GM19193 (cell line): ENCODE data around the gene ARMC5.

Experiments
- POLR2A ChIP-seq: IDR thresholded peaks from 4 replicates; pipeline ENCODE4 v1.6.1; 2011; ENCODE audit not compliant: insufficient read depth, insufficient read length; ENCODE audit errors: extremely low read depth

Gene ARMC5

DNA sequence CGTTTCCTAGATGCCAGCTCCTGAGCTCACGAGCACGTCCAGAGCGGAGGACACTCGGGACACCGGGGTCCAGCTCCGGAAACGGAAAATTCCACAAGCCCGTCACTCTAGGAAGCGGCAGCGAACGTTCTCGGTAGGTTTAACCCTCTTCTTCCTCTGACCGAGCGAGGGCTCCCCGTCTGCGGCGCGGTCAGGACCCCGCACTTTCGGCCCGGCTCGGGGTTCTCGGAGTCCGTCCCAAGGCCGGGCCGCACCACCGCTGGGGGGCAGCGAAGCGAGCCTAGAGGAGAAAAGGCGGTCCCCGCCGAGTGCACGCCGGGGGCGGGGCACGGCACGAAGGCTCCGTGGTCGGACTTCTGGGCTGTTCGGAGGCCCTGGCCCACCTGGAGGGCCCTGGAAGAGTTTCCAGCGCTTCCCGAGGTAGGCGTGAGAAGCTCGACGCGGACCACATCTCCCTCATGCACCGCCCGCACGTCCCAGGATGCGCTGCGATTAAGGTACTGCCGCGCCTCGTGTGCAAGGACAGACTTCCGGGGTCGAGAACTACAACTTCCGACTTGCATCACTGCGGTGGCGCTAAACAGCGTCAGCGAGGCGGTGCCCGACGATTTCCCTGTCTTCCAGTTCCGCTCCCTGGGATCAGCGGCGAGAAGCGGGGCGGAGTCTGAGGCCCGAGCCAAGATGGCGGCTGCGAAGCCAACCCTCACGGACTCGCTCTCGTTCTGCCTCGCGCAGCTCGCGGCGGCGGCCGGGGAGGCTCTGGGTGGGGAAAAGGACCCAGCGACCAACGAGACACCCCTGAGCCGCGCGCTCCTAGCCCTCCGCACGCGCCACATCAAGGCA is at the start of gene ARMC5:
Gene ARMC5, plus strand, starts transcription at position 658 of the 843 bp plus-strand sequence. Its CDS starts 24 bp downstream, at position 682.
- TF ChIP-seq POLR2A = peak; percentile 92

- TF ChIP-seq POLR2A = no peak
Observed at GRCh38 chr16:31410082-31410481, 49.2 kb upstream of the ARMC5 start.

GRCh38 chr16:31411024-31411844 is 48.1 kb upstream of the ARMC5 start:
- no peak for TF ChIP-seq POLR2A

DNA sequence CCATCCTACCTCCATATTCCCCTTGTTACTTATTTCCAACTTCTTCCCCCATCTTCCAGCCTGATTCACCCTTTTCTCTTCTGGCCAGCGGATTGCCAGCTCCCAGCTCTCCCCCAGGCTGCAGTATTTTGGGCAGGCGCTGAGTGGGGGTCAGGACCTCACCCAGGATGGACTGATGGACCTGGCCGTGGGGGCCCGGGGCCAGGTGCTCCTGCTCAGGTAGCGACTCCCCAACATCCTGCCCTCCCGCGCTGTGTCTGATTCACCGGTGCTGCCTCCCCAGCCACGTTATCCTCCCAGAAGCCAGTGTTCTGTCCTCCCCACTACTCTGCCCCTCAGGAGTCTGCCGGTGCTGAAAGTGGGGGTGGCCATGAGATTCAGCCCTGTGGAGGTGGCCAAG is 46.6 kb upstream of the ARMC5 start:
- no peak for TF ChIP-seq POLR2A

- no peak for TF ChIP-seq POLR2A
Observed at GRCh38 chr16:31413381-31413780, 45.9 kb upstream of the ARMC5 start.

DNA sequence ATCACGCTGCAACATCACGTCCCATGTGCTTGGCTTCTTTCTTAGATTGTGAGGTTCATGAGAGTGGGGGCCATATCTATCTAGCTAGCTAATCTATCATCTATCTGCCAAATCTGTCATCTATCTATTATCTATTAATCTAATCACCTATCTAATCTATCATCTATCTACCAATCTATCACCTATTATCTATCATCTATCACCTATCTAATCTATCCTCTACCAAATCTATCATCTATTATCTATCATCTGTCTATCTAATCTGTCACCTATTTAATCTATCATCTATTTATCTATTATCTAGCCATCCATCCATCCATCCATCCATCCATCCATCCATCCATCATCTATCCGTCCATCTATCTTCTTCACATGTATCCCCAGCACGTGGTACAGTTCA is 45.4 kb upstream of the ARMC5 start:
- no peak for TF ChIP-seq POLR2A

- no peak for TF ChIP-seq POLR2A
Observed at GRCh38 chr16:31414706-31415105, 44.6 kb upstream of the ARMC5 start.

GRCh38 chr16:31416371-31416770 is 42.9 kb upstream of the ARMC5 start:
- TF ChIP-seq POLR2A = no peak

DNA sequence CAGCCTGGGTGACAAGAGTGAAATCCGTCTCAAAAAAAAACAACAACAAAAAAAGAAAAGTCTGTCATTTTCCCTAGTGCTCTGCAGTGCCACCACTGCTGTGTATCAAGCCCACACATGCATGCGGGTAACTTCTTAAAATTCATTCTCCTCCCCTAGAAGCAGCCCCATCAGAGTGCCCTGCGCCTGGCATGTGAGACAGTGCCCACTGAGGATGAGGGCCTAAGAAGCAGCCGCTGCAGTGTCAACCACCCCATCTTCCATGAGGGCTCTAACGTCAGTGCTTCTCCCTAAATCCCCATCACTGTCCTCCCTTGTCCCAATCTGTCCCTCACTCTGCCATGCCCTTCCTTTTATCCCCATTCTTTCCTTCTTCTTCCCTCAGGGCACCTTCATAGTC is 41.4 kb upstream of the ARMC5 start:
- no peak for TF ChIP-seq POLR2A

DNA sequence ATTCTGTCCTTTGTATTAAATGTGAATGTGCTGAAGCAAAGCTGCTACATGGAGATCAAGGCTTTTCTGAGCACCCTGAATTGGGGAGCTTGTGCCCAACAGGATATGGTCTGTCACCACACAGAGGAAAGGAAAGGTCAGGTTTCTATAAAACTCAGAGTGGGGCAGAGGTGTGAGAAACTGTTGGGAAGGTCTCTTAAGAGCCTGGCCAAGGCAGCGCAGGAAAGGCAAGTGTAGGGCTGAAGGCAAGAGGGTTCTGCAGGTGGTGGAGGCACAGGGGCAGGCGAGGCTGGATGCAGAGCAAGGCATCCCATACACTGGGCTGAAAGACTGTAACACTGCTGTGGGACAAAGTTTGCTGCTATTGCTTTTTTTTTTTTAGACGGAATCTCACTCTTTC is 39.3 kb upstream of the ARMC5 start:
- no peak for TF ChIP-seq POLR2A

DNA sequence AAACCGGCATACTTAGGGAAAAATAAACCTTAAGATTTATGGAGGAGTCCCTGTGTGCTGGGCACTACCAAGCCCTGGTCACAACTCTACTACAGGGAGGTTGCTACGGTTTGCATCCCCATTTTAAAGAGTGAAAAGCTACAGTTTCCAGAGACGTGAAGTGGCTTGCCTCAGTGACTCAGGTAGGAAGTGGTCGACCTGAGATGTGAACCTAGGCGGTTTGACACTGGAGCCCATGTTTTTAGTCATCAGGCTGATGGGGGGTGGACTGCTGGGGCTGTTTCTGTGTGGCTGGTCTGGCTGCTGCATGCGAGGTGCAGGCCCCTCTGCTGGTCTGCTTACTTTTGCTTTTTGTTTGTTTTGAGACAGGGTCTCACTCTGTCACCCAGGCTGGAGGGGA is 37.7 kb upstream of the ARMC5 start:
- TF ChIP-seq POLR2A = no peak

DNA sequence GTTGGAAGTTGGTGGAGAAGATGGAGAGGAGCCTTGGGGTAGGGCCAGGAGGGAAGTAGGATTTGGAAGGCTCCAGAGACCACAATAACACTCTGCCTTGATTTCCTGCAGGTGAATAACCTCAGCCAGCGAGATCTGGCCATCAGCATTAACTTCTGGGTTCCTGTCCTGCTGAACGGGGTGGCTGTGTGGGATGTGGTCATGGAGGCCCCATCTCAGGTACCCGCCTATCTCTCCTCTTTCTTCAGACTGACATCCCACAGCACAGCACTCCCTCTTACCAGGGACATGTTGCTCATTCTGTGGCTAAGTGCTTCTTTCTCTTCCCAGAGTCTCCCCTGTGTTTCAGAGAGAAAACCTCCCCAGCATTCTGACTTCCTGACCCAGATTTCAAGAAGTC is 36.1 kb upstream of the ARMC5 start:
- no peak for TF ChIP-seq POLR2A

GRCh38 chr16:31423801-31424200 is 35.5 kb upstream of the ARMC5 start:
- no peak for TF ChIP-seq POLR2A

GRCh38 chr16:31427441-31428278 is 31.6 kb upstream of the ARMC5 start:
- TF ChIP-seq POLR2A = no peak

- TF ChIP-seq POLR2A = no peak
Observed at GRCh38 chr16:31428279-31428597, 31.1 kb upstream of the ARMC5 start, which contains the start of gene COX6A2. TSS of gene COX6A2 (minus strand) at chr16:31428360. CDS start at chr16:31428325, 35 bp downstream.

DNA sequence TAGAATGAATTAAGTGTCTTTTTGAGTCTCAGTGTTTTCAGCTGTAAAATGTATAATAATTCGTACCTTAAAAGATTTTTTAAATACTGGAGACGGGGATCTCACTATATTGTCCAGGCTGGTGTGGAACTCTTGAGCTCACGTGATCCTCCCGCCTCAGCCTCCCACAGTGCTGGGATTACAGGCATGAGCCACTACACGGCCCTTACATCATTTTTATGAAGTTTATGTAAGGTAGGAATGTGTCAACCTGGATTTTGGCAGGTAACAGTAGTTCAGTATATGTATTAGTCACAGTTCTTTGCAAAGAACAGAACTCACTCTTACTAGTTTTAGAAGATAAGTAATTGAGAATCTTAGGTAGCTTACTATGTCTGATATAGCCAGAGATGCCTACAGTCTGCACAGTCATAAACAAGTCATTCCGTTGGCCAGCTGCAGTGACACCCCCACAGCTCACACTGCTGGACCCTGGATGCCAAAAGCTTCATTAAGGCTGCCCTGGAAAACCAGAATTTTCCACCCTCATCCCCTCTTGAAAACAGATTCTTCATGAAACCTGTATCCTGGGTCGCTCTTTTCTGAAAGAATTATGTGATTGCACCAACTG is 30.6 kb upstream of the ARMC5 start:
- TF ChIP-seq POLR2A = no peak

- TF ChIP-seq POLR2A = no peak
Observed at GRCh38 chr16:31429314-31429713, 30.0 kb upstream of the ARMC5 start.
